IPS-15b (cell line): ENCODE results near the gene ADAMTSL3.

Experiments
- H3K27me3 ChIP-seq: one replicate; pipeline ENCODE4 v1.6.1; 2013; ENCODE audit warnings: low read length; ENCODE audit not compliant: control insufficient read depth, insufficient read depth
- H3K36me3 ChIP-seq: one replicate; pipeline ENCODE4 v1.6.1; 2013; ENCODE audit warnings: low read length; ENCODE audit not compliant: control insufficient read depth, insufficient read depth
- H3K4me1 ChIP-seq: one replicate; pipeline ENCODE4 v1.6.1; 2013; ENCODE audit warnings: mild to moderate bottlenecking, low read length; ENCODE audit not compliant: control insufficient read depth, insufficient read depth
- H3K4me3 ChIP-seq: one replicate; pipeline ENCODE4 v1.5.1; 2013; ENCODE audit warnings: low read depth, low read length
- H3K9ac ChIP-seq: one replicate; pipeline ENCODE4 v1.6.1; 2013; ENCODE audit warnings: low read depth, mild to moderate bottlenecking, low read length
- H3K9me3 ChIP-seq: one replicate; pipeline ENCODE4 v1.6.1; 2013; ENCODE audit warnings: mild to moderate bottlenecking, low read length; ENCODE audit not compliant: control insufficient read depth, insufficient read depth

The ADAMTSL3 gene

DNA sequence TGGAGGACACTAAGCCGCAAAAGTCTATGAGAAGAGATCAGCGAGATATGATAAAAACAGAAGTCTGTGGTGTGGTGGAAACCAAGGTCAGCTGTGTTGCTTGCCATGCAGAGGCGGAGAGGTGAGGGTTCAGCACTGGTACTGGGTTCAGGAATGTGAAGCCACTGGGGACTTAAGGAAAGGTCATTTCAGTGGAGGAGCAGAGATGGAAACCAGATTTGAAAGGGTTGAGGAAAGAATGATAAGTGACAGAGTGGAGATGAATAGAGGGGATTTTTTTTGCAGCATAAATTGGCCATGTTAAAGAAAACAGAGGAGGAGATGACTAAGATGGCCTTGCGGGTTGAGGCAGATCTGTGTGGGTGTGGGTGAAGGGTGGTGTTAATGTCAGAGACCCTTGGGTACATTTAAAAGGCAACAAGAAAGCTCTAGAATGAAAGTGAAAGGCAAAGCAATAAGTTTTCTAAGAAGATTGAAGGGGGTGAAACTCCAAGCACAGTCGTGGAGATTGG is 265.5 kb downstream of the ADAMTSL3 start:
- H3K9ac ChIP-seq, result no peak overlapping the region
- H3K27me3 ChIP-seq, result no peaks in the 10 kb centered on the region
- H3K36me3 ChIP-seq, result no peaks in the 10 kb centered on the region
- no peaks in the 10 kb centered on the region for H3K9me3 ChIP-seq
- H3K4me3 ChIP-seq, result no peak overlapping the region
- H3K4me1 ChIP-seq, result no peaks in the 10 kb centered on the region

GRCh38 chr15:83919978-83920510 is 266.1 kb downstream of the ADAMTSL3 start:
- no peaks in the 10 kb centered on the region for H3K36me3 ChIP-seq
- no peak overlapping the region for H3K4me3 ChIP-seq
- no peaks in the 10 kb centered on the region for H3K27me3 ChIP-seq

DNA sequence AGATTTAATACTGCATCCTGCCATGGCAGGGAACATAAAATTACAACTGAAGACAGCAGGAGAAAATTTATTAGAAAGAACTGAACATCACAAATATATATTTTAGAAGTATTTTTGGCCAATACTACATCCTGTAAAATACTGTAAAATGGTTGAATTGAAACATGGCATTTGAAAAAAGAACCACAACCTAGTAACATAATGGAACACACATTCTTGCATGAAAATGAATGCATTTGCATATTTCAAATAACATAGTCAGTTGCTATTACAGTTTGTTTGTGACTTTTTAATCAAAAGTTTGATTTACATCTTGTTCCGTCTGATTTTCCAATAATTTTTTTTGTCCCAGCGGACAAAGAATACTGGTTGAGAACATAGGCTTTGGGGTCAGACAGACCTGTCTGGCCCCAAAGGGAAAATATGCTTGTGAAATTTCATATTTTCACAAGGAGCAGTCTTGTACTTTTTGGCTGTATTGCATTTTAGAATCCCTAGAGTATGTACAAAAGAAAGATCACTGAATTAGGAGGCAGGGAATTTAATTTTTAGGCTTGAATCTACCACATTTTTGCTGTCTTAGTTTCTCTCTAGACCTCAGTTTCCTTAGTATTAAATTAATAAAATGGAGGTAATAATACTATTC is 268.8 kb downstream of the ADAMTSL3 start:
- H3K4me1 ChIP-seq, result no peaks in the 10 kb centered on the region
- H3K36me3 ChIP-seq, result no peaks in the 10 kb centered on the region
- no peak overlapping the region for H3K9ac ChIP-seq
- H3K4me3 ChIP-seq, result no peak overlapping the region
- no peaks in the 10 kb centered on the region for H3K27me3 ChIP-seq
- no peaks in the 10 kb centered on the region for H3K9me3 ChIP-seq

More at GRCh38 chr15:83919978-83920510, 266.1 kb downstream of the ADAMTSL3 start:
- Histone ChIP-seq H3K4me1 (no peaks in the 10 kb centered on the region), H3K9me3 (no peaks in the 10 kb centered on the region), H3K9ac (no peak overlapping the region)

DNA sequence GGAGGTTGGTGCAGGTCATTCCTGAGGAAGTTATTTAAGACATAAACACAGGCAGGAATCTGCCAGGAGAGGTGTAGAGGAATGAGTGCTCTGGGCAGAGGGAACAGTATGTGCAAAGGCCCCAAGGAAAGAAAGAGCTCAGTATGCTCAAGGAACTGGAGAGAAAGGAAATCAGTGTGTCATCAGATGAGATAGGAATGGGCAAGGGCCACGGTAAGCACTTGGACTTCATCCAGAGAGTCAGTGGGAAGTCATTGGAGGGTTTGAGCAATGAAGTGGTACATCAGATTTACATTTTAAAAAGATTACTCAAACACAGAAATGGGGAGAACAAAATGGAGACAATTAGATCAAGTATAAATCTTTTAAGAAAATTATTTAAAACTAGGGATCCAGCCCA is 272.2 kb downstream of the ADAMTSL3 start:
- Histone ChIP-seq H3K9ac (no peak overlapping the region), H3K27me3 (no peaks in the 10 kb centered on the region), H3K4me3 (no peak overlapping the region), H3K4me1 (no peaks in the 10 kb centered on the region), H3K9me3 (no peaks in the 10 kb centered on the region), H3K36me3 (no peaks in the 10 kb centered on the region)

- Histone ChIP-seq H3K9ac (no peak overlapping the region), H3K9me3 (no peaks in the 10 kb centered on the region), H3K4me3 (no peak overlapping the region), H3K36me3 (no peaks in the 10 kb centered on the region), H3K27me3 (no peaks in the 10 kb centered on the region), H3K4me1 (no peaks in the 10 kb centered on the region)
These were observed 273.9 kb downstream of the ADAMTSL3 start for GRCh38 chr15:83927704-83928391.

- H3K9ac ChIP-seq, result no peak overlapping the region
- H3K27me3 ChIP-seq, result no peaks in the 10 kb centered on the region
- no peaks in the 10 kb centered on the region for H3K4me1 ChIP-seq
- H3K36me3 ChIP-seq, result no peaks in the 10 kb centered on the region
- H3K9me3 ChIP-seq, result no peaks in the 10 kb centered on the region
- no peak overlapping the region for H3K4me3 ChIP-seq
These were observed 274.4 kb downstream of the ADAMTSL3 start for GRCh38 chr15:83928392-83928734.

GRCh38 chr15:83928878-83929418 is 275.0 kb downstream of the ADAMTSL3 start:
- no peak overlapping the region for H3K4me3 ChIP-seq

GRCh38 chr15:83929619-83930018 is 275.7 kb downstream of the ADAMTSL3 start:
- Histone ChIP-seq H3K9me3 (peaks cover 4% of the 10 kb centered on the region), H3K9ac (no peak overlapping the region), H3K4me1 (no peaks in the 10 kb centered on the region), H3K36me3 (no peaks in the 10 kb centered on the region), H3K27me3 (no peaks in the 10 kb centered on the region), H3K4me3 (no peak overlapping the region)

More at GRCh38 chr15:83928878-83929418, 275.0 kb downstream of the ADAMTSL3 start:
- H3K4me1 ChIP-seq, result no peaks in the 10 kb centered on the region
- H3K9ac ChIP-seq, result no peak overlapping the region
- no peaks in the 10 kb centered on the region for H3K36me3 ChIP-seq
- H3K27me3 ChIP-seq, result no peaks in the 10 kb centered on the region
- H3K9me3 ChIP-seq, result no peaks in the 10 kb centered on the region

- no peaks in the 10 kb centered on the region for H3K4me1 ChIP-seq
These were observed 276.7 kb downstream of the ADAMTSL3 start for GRCh38 chr15:83930392-83931212.

GRCh38 chr15:83935774-83936173 is 281.9 kb downstream of the ADAMTSL3 start:
- no peak overlapping the region for H3K4me3 ChIP-seq
- peaks cover 5% of the 10 kb centered on the region for H3K9me3 ChIP-seq
- no peak overlapping the region for H3K9ac ChIP-seq
- H3K4me1 ChIP-seq, result no peaks in the 10 kb centered on the region
- no peaks in the 10 kb centered on the region for H3K27me3 ChIP-seq
- no peaks in the 10 kb centered on the region for H3K36me3 ChIP-seq

More at GRCh38 chr15:83930392-83931212, 276.7 kb downstream of the ADAMTSL3 start:
- H3K9ac ChIP-seq, result no peak overlapping the region
- H3K36me3 ChIP-seq, result no peaks in the 10 kb centered on the region
- peaks cover 5% of the 10 kb centered on the region for H3K9me3 ChIP-seq
- no peaks in the 10 kb centered on the region for H3K27me3 ChIP-seq
- H3K4me3 ChIP-seq, result no peak overlapping the region

- Histone ChIP-seq H3K9ac (no peak overlapping the region), H3K9me3 (no peaks in the 10 kb centered on the region), H3K36me3 (no peaks in the 10 kb centered on the region), H3K4me3 (no peak overlapping the region), H3K27me3 (no peaks in the 10 kb centered on the region), H3K4me1 (no peaks in the 10 kb centered on the region)
These were observed 286.2 kb downstream of the ADAMTSL3 start for GRCh38 chr15:83940136-83940535.
